GM12878 (cell line): ENCODE data around the gene NAALADL2.

Source experiments
- CBX5 ChIP-seq: sonication (generic); IDR thresholded peaks from 2 replicates; pipeline ENCODE4 v1.6.1; 2016; ENCODE audit warnings: low read depth, moderate library complexity, mild to moderate bottlenecking, inconsistent platforms
- EZH2 ChIP-seq: IDR thresholded peaks from 2 replicates; pipeline ENCODE4 v1.6.1; 2012; ENCODE audit warnings: low read depth, mild to moderate bottlenecking, control low read depth, inconsistent platforms, low read length, borderline replicate concordance; ENCODE audit not compliant: control insufficient read depth
- POLR2AphosphoS5 ChIP-seq: IDR thresholded peaks from 2 replicates; pipeline ENCODE4 v1.6.1; 2011; ENCODE audit warnings: mild to moderate bottlenecking, low read length, inconsistent platforms
- RCOR1 ChIP-seq: conservative IDR thresholded peaks from 2 replicates; pipeline ENCODE4 v1.6.1; 2012; ENCODE audit warnings: low read depth, low read length, improper control_type of control experiment
- RFX5 ChIP-seq: IDR thresholded peaks from 2 replicates; pipeline ENCODE4 v1.6.1; 2011; ENCODE audit warnings: low read depth, low read length, improper control_type of control experiment
- ZNF274 ChIP-seq: IDR thresholded peaks from one replicate; pipeline ENCODE4 v1.8.0; 2011; ENCODE audit not compliant: insufficient read length, insufficient read depth
- TF ChIP-seq, protein P1 (sequence below): IDR thresholded peaks from 2 replicates; pipeline ENCODE4 v1.6.1; 2012; ENCODE audit warnings: low read depth, low read length, improper control_type of control experiment
- TF ChIP-seq, protein P2 (sequence below): IDR thresholded peaks from 2 replicates; pipeline ENCODE4 v1.6.1; 2012; ENCODE audit warnings: mild to moderate bottlenecking, low read depth, low read length
- TF ChIP-seq, protein P3 (sequence below): IDR thresholded peaks from 2 replicates; pipeline ENCODE4 v1.6.1; 2011; ENCODE audit warnings: borderline replicate concordance, low read depth, mild to moderate bottlenecking, moderate library complexity, mixed read lengths, low read length; ENCODE audit not compliant: insufficient read depth; ENCODE audit errors: extremely low read length

DNA sequence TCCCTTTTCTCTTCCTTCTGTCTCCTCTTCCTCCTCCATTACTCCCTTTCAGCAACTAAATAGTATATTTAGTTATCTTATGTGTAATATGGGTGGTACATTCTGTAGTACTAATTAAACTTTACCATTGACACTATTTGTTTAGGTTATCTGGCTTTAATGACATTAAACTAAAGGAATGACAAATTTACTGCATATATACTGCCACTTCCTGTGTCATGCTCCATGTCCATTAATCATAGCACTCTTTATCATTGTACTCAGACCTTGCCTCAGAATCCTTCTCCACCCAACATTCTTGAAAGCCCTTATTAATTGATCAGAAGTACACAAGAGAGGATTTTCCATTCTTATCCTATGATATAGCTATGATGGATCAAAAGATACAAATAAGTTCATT lies 244.2 kb downstream of the NAALADL2 start:
- TF ChIP-seq CBX5 (no peak), POLR2AphosphoS5 (no peak), EZH2 (no peak), RFX5 (no peak), ZNF274 (no peak), RCOR1 (no peak)
- TF ChIP-seq, protein P1, sequence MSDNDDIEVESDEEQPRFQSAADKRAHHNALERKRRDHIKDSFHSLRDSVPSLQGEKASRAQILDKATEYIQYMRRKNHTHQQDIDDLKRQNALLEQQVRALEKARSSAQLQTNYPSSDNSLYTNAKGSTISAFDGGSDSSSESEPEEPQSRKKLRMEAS = no peak
- TF ChIP-seq, protein P2, sequence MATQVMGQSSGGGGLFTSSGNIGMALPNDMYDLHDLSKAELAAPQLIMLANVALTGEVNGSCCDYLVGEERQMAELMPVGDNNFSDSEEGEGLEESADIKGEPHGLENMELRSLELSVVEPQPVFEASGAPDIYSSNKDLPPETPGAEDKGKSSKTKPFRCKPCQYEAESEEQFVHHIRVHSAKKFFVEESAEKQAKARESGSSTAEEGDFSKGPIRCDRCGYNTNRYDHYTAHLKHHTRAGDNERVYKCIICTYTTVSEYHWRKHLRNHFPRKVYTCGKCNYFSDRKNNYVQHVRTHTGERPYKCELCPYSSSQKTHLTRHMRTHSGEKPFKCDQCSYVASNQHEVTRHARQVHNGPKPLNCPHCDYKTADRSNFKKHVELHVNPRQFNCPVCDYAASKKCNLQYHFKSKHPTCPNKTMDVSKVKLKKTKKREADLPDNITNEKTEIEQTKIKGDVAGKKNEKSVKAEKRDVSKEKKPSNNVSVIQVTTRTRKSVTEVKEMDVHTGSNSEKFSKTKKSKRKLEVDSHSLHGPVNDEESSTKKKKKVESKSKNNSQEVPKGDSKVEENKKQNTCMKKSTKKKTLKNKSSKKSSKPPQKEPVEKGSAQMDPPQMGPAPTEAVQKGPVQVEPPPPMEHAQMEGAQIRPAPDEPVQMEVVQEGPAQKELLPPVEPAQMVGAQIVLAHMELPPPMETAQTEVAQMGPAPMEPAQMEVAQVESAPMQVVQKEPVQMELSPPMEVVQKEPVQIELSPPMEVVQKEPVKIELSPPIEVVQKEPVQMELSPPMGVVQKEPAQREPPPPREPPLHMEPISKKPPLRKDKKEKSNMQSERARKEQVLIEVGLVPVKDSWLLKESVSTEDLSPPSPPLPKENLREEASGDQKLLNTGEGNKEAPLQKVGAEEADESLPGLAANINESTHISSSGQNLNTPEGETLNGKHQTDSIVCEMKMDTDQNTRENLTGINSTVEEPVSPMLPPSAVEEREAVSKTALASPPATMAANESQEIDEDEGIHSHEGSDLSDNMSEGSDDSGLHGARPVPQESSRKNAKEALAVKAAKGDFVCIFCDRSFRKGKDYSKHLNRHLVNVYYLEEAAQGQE = no peak
- TF ChIP-seq, protein P3, sequence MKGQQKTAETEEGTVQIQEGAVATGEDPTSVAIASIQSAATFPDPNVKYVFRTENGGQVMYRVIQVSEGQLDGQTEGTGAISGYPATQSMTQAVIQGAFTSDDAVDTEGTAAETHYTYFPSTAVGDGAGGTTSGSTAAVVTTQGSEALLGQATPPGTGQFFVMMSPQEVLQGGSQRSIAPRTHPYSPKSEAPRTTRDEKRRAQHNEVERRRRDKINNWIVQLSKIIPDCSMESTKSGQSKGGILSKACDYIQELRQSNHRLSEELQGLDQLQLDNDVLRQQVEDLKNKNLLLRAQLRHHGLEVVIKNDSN = no peak
